ENCODE measurements around the gene LRCH3. TPM values are rescaled to one million over a fixed set of nuclear protein-coding genes. Genes with fewer than 3 reads are reported as not detected.
A peak's percentile ranks its signal among the peaks of the same experiment; 100 is the strongest.

LRCH3 gene
- total and polyA plus RNA-seq, 2 experiments from 2014 or later: 20.9 to 24.1 TPM

- Histone ChIP-seq H4K20me1 (ENCODE audit: insufficient read depth) (peaks cover 14% of the 10 kb centered on the region), H3K4me3 (peak overlapping the region; percentile 84), H3K9ac (peak overlapping the region; percentile 83), H2AFZ (peak overlapping the region; percentile 89), H3K27me3 (replicated peaks; ENCODE audit: insufficient read depth) (no peaks in the 10 kb centered on the region), H3K36me3 (ENCODE audit: low read depth) (no peaks in the 10 kb centered on the region), H3K27ac (peak overlapping the region; percentile 73), H3K9me2 (ENCODE audit: insufficient read depth) (no peaks in the 10 kb centered on the region), H3K4me2 (ENCODE audit: unreplicated experiment) (peak overlapping the region; percentile 86), H3K79me2 (ENCODE audit: insufficient read depth) (peaks cover 31% of the 10 kb centered on the region), H3K9me3 (ENCODE audit: low read depth) (no peaks in the 10 kb centered on the region), H3K4me1 (ENCODE audit: insufficient read depth) (peaks cover 17% of the 10 kb centered on the region; the same call in 1 of the 2 replicates), H3F3A (ENCODE audit: insufficient read depth) (peaks cover 31% of the 10 kb centered on the region)
- no peak for TF ChIP-seq EZH2 (IDR thresholded peaks at IDR 0.05; ENCODE audit: insufficient read depth, poor library complexity, severe bottlenecking)
- TF ChIP-seq EZH2phosphoT487 (IDR thresholded peaks at IDR 0.05; ENCODE audit: insufficient read depth, low read depth): peak; percentile 86
- peak; percentile 81 for DNase-seq
- 8 to 11% methylated on average over 12 of the region's 12 CpGs for WGBS, 2 experiments (ENCODE audit: low coverage in 1 of 2, low lambda C conversion rate in 2 of 2, missing lambda C conversion rate in 2 of 2)
- in situ Hi-C loops (cut with MboI): no loop called here
These were observed 42.3 kb upstream of the LRCH3 start for GRCh38 chr3:197748597-197749314.

- DNase-seq: peak; percentile 81
- peaks cover 31% of the 10 kb centered on the region for H3F3A ChIP-seq (ENCODE audit: insufficient read depth)
- H3K9ac ChIP-seq: peak overlapping the region; percentile 83
- H3K27ac ChIP-seq: peak overlapping the region; percentile 73
- H3K27me3 ChIP-seq (replicated peaks; ENCODE audit: insufficient read depth): no peaks in the 10 kb centered on the region
- WGBS, 2 experiments (ENCODE audit: low coverage in 1 of 2, low lambda C conversion rate in 2 of 2, missing lambda C conversion rate in 2 of 2): 0 to 2% methylated on average over 18 of the region's 18 CpGs
- peak overlapping the region; percentile 86 for H3K4me2 ChIP-seq (ENCODE audit: unreplicated experiment)
- no peaks in the 10 kb centered on the region for H3K36me3 ChIP-seq (ENCODE audit: low read depth)
- no peaks in the 10 kb centered on the region for H3K9me3 ChIP-seq (ENCODE audit: low read depth)
- H3K4me1 ChIP-seq (ENCODE audit: insufficient read depth): peaks cover 17% of the 10 kb centered on the region; the same call in 1 of the 2 replicates
- peaks cover 19% of the 10 kb centered on the region for H4K20me1 ChIP-seq (ENCODE audit: insufficient read depth)
- H3K9me2 ChIP-seq (ENCODE audit: insufficient read depth): no peaks in the 10 kb centered on the region
- in situ Hi-C loops (cut with MboI): no loop called here
- TF ChIP-seq EZH2 (IDR thresholded peaks at IDR 0.05; ENCODE audit: insufficient read depth, poor library complexity, severe bottlenecking) (no peak), EZH2phosphoT487 (IDR thresholded peaks at IDR 0.05; ENCODE audit: insufficient read depth, low read depth) (no peak)
- peak overlapping the region; percentile 89 for H2AFZ ChIP-seq
- H3K4me3 ChIP-seq: peak overlapping the region; percentile 84
- H3K79me2 ChIP-seq (ENCODE audit: insufficient read depth): peaks cover 36% of the 10 kb centered on the region
These were observed 41.8 kb upstream of the LRCH3 start for GRCh38 chr3:197749315-197749600.

- H3K4me3 ChIP-seq: peak within 1 kb of the TSS; percentile 84
- in situ Hi-C loops (cut with MboI): no loop called here
- H3F3A ChIP-seq (ENCODE audit: insufficient read depth): peaks cover 31% of the 10 kb centered on the region
- peaks cover 17% of the 10 kb centered on the region; the same call in 1 of the 2 replicates for H3K4me1 ChIP-seq (ENCODE audit: insufficient read depth)
- TF ChIP-seq EZH2phosphoT487 (IDR thresholded peaks at IDR 0.05; ENCODE audit: insufficient read depth, low read depth) (no peak), EZH2 (IDR thresholded peaks at IDR 0.05; ENCODE audit: insufficient read depth, poor library complexity, severe bottlenecking) (no peak)
- H3K4me2 ChIP-seq (ENCODE audit: unreplicated experiment): peak within 1 kb of the TSS; percentile 86
- H3K9ac ChIP-seq: peak within 1 kb of the TSS; percentile 83
- peak; percentile 96 for DNase-seq
- peaks cover 20% of the 10 kb centered on the region for H4K20me1 ChIP-seq (ENCODE audit: insufficient read depth)
- H2AFZ ChIP-seq: peak within 1 kb of the TSS; percentile 89
- H3K9me2 ChIP-seq (ENCODE audit: insufficient read depth): no peaks in the 10 kb centered on the region
- WGBS, 2 experiments (ENCODE audit: low coverage in 1 of 2, low lambda C conversion rate in 2 of 2, missing lambda C conversion rate in 2 of 2): 0 to 3% methylated on average over 80 to 90 of the region's 104 CpGs
- H3K9me3 ChIP-seq (ENCODE audit: low read depth): no peaks in the 10 kb centered on the region
- H3K79me2 ChIP-seq (ENCODE audit: insufficient read depth): peaks cover 41% of the 10 kb centered on the region
- H3K36me3 ChIP-seq (ENCODE audit: low read depth): no peaks in the 10 kb centered on the region
- H3K27ac ChIP-seq: peak within 1 kb of the TSS; percentile 73
- H3K27me3 ChIP-seq (replicated peaks; ENCODE audit: insufficient read depth): no peaks in the 10 kb centered on the region
These were observed 41.3 kb upstream of the LRCH3 start, which contains the start of gene FYTTD1 for GRCh38 chr3:197749601-197750395. TSS of gene FYTTD1 (plus strand) at chr3:197749883. CDS start at chr3:197749972, 89 bp downstream.

- in situ Hi-C loops (cut with MboI): no loop called here
- peaks cover 31% of the 10 kb centered on the region for H3F3A ChIP-seq (ENCODE audit: insufficient read depth)
- peaks cover 17% of the 10 kb centered on the region; the same call in 1 of the 2 replicates for H3K4me1 ChIP-seq (ENCODE audit: insufficient read depth)
- H3K9me3 ChIP-seq (ENCODE audit: low read depth): no peaks in the 10 kb centered on the region
- H3K4me2 ChIP-seq (ENCODE audit: unreplicated experiment): peak overlapping the region; percentile 86
- H3K79me2 ChIP-seq (ENCODE audit: insufficient read depth): peaks cover 48% of the 10 kb centered on the region
- peak overlapping the region; percentile 89 for H2AFZ ChIP-seq
- H3K27ac ChIP-seq: peak overlapping the region; percentile 73
- H3K9ac ChIP-seq: peak overlapping the region; percentile 83
- H3K9me2 ChIP-seq (ENCODE audit: insufficient read depth): no peaks in the 10 kb centered on the region
- H3K27me3 ChIP-seq (replicated peaks; ENCODE audit: insufficient read depth): no peaks in the 10 kb centered on the region
- TF ChIP-seq EZH2 (IDR thresholded peaks at IDR 0.05; ENCODE audit: insufficient read depth, poor library complexity, severe bottlenecking): no peak
- no peak for TF ChIP-seq EZH2phosphoT487 (IDR thresholded peaks at IDR 0.05; ENCODE audit: insufficient read depth, low read depth)
- peak; percentile 92 for DNase-seq
- 1% methylated on average over 41 to 42 of the region's 43 CpGs for WGBS, 2 experiments (ENCODE audit: low coverage in 1 of 2, low lambda C conversion rate in 2 of 2, missing lambda C conversion rate in 2 of 2)
- peaks cover 24% of the 10 kb centered on the region for H4K20me1 ChIP-seq (ENCODE audit: insufficient read depth)
- H3K4me3 ChIP-seq: peak overlapping the region; percentile 84
- H3K36me3 ChIP-seq (ENCODE audit: low read depth): no peaks in the 10 kb centered on the region
These were observed 40.6 kb upstream of the LRCH3 start for GRCh38 chr3:197750396-197750831.
